HG02763 (cell line): ENCODE data around the gene GRXCR1.

Experiments used
- ATAC-seq: cut with Tn5 transposase; IDR thresholded peaks from one replicate; pipeline ENCODE4 v1.9.1; 2021; ENCODE audit warnings: mild to moderate bottlenecking, moderate library complexity; ENCODE audit not compliant: unreplicated experiment

The GRXCR1 gene

GRCh38 chr4:42892413-42892812 lies at the start of gene GRXCR1:
Gene GRXCR1 (plus strand): TSS chr4:42892713. CDS start chr4:42893267, 554 bp downstream.
- no peak for ATAC-seq

- ATAC-seq, result no peak
These were observed 48.8 kb upstream of the GRXCR1 start for GRCh38 chr4:42843694-42844093.

- no peak for ATAC-seq
These were observed 48.0 kb upstream of the GRXCR1 start for GRCh38 chr4:42844422-42845070.

GRCh38 chr4:42845586-42845985 lies 46.9 kb upstream of the GRXCR1 start:
- no peak for ATAC-seq

GRCh38 chr4:42855779-42856178 lies 36.7 kb upstream of the GRXCR1 start:
- ATAC-seq, result no peak

GRCh38 chr4:42865572-42866189 lies 26.8 kb upstream of the GRXCR1 start:
- ATAC-seq, result no peak

- no peak for ATAC-seq
These were observed 21.3 kb upstream of the GRXCR1 start for GRCh38 chr4:42871261-42871660.

GRCh38 chr4:42871671-42872290 lies 20.7 kb upstream of the GRXCR1 start:
- no peak for ATAC-seq

- ATAC-seq, result no peak
These were observed 13.7 kb upstream of the GRXCR1 start for GRCh38 chr4:42878863-42879262.

- no peak for ATAC-seq
These were observed 11.3 kb upstream of the GRXCR1 start for GRCh38 chr4:42881253-42881652.

GRCh38 chr4:42891644-42892043 lies 869 bp upstream of the GRXCR1 start:
- ATAC-seq, result no peak

- ATAC-seq, result no peak
These were observed 2.9 kb downstream of the GRXCR1 start for GRCh38 chr4:42895452-42895851.

GRCh38 chr4:42904986-42905385 lies 12.5 kb downstream of the GRXCR1 start:
- ATAC-seq, result no peak

- no peak for ATAC-seq
These were observed 13.1 kb downstream of the GRXCR1 start for GRCh38 chr4:42905591-42905990.

- ATAC-seq, result no peak
These were observed 13.8 kb downstream of the GRXCR1 start for GRCh38 chr4:42906341-42906740.

- ATAC-seq, result no peak
These were observed 14.6 kb downstream of the GRXCR1 start for GRCh38 chr4:42906891-42907759.

- no peak for ATAC-seq
These were observed 17.9 kb downstream of the GRXCR1 start for GRCh38 chr4:42910459-42910858.

GRCh38 chr4:42914937-42915336 lies 22.4 kb downstream of the GRXCR1 start:
- ATAC-seq, result no peak

GRCh38 chr4:42915484-42915883 lies 23.0 kb downstream of the GRXCR1 start:
- no peak for ATAC-seq

- ATAC-seq, result no peak
These were observed 24.8 kb downstream of the GRXCR1 start for GRCh38 chr4:42917296-42917695.

- ATAC-seq, result no peak
These were observed 30.9 kb downstream of the GRXCR1 start for GRCh38 chr4:42923431-42923830.
